Eye (tissue), 1 donor: ENCODE data around the gene ABCB9.
"Not testable (repeated sequence)": the region's sequence is repeated elsewhere in the genome, so short reads cannot be mapped to it uniquely, and the experiment has no call there.

Source experiments
- DNase-seq: peaks from one replicate; pipeline ENCODE4 v3.0.0-alpha.2; 2015

The ABCB9 gene

DNA sequence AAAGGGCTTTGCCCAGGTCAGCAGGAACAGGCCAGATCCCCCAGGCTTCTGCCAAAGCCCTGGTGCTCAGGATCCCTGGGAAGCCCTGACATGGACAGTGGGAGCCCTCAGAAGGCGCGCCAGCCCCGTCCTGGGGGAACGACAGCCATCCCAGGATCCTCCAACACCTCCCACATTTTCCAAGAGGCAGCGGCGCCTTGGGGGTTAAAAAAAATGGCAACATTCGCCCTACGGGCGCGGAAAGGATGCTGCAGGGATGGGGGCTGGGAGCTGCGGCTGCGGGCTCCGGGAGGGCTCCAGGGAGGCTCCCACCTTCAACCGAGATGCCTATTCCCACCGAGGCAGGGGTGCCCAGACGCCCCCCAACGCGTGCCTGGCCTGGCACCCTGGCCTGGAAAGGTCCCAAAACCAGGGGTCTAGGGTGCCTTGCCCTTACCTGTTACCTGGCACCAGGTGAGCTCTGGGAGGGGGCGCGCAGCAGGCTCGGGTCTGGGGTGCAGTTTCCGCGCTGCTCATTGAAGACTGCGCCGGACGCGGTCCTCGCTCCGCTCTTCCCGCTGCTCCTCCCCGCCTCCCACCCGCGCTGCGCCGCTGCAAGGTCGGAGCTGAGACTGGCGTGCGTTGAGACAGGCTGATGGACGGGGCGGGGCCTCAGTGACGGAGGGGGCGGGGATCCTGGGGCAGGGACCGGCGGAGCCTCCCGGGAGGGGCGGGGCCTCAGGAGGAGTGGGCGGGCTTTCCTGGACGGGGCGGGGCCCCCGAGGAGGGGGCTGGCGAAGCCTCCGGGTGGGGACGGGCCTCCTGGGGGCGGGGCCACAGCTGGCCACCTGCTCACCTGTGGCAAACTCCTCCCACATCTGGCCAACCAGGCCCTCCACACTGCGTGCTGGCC, at the start of gene ABCB9:
TSS of gene ABCB9 (minus strand) at position 613 of the 892 bp plus-strand sequence. CDS start 6,228 bp downstream, outside the sequence.
- DNase-seq: peak; percentile 94

DNA sequence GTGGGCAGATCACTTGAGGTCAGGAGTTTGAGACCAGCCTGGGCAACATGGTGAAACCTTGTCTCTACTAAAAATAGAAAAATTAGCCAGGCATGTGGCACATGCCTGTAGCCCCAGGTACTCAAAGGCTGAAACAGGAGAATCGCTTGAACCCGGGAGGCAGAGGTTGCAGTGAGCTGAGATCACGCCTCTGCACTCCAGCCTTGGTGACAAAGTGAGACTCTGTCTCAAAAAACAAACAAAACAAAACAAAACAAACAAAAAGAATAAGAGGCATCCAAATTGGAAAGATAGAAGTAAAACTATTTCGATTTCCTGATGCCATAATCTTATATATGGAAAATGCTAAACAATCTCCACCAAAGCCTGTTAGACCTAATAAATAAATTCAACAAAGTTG, 48.2 kb upstream of the ABCB9 start:
- not testable (repeated sequence) for DNase-seq

DNA sequence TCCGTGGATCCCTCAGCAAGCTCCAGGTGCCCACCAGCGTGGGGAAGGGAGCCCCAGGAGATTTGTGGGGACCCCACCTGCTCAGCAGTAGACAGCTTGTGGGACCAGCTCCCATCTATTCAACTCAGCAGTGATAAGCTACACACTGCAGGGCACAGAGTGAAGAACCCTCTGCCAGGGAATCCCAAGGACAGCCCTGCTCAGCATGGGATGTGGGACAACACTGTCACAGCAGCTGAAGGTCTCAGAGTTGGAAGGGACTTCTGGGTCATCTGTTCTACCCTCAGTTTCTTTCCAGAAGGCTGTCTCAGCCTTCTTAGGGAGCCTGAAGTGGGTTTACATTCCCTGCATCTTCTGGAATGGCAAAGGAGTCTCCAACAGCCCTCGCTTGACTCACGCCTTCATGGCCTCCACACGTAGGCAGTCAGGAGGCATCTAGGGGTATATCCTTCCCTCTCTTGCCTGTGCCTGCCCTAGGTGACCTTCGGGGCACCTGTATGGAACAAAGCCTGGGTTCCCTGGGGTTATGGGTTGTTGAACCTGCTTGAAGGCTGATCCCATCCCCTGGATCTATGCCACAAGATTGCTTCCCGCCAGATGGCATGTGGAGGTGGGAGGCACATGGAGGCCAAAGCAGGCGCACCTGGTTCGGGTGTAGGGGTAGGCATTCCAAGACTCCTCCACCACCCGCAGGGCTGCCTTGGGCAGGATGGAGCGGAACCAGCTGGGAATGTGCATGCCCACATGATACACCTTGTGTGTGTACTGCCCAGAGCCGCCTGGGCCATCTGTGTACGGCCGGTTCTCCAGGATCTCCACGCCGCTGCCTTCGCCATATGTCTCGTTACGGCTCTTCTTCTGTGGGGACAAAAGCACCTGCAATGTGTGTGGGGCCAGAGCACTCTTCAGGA, 47.2 kb upstream of the ABCB9 start:
- DNase-seq: no peak

DNA sequence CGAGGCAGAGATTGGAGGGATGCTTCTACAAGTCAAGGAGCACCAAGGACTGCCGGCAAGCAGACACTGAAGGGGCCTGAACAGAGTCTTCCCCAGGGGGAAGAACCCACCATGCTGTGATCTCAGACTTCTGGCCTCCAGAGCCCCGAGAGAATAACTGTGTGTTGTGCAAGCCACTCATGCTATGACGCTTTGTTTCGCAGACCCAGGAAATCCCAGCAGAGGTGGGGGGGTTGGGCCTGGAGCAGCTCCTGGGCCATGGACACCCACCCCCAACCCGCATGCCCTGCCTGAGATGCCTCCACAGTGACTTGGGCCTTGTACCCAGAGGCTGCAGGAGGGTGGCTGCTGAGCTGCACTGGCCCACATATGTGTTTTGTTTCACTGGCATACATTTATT, 45.4 kb upstream of the ABCB9 start:
- no peak for DNase-seq

DNA sequence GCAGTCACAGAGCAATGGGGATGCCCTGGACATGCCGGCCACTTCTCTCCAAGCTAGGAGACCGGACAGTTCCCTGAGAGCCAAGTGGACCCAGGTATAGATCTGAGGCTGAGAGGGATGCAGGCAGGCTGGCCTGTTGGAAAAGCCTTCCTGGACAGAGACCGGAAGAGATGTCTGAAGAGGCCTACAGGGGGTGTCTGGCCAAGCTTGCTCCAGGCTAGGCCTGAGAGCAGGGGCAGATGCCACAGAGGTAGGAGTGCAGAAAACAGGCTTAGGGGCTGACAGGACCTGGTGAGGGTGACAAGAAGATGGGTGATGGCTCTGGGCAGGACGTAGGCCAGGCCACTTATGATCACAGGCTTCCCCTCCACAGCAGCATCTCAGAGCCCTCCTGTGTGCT, 44.4 kb upstream of the ABCB9 start:
- DNase-seq: no peak

DNA sequence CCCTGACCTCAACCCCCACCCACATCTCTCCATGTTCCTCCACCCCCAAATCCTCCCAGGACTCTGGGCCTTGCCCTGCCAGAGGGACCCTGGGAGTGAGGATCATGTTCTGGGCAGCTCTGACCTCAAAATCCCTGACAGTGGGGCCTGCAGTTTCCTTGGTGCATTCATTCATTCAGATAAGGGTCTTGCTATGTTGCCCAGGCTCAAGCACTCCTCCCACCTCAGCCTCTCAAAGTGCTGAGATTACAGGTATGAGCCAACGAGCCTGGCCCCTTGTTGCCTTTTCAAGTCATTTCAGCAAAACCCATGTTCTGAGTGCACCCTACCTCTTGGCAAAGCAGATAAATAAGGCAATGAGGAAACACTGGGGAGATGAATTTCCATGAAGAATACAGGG, 43.8 kb upstream of the ABCB9 start:
- no peak for DNase-seq

DNA sequence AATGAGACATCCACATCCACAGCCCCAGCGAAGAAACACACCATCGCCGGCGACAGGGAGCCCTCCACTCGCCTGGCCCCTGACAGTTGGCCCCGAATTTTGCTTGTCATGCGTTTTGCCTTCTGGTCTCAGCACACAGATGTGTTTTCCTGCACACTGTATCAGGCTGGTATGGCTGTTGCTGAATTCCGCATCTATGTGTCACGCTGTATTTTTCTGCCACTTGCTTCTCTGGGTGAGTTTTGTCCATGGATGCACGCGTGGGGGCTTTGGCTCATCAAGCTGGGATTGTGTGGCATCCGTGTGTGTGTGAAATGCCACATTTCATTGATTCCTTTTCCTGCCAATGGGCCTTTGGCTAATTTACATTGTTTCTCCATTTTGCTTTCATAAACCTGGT, 40.7 kb upstream of the ABCB9 start:
- no peak for DNase-seq

DNA sequence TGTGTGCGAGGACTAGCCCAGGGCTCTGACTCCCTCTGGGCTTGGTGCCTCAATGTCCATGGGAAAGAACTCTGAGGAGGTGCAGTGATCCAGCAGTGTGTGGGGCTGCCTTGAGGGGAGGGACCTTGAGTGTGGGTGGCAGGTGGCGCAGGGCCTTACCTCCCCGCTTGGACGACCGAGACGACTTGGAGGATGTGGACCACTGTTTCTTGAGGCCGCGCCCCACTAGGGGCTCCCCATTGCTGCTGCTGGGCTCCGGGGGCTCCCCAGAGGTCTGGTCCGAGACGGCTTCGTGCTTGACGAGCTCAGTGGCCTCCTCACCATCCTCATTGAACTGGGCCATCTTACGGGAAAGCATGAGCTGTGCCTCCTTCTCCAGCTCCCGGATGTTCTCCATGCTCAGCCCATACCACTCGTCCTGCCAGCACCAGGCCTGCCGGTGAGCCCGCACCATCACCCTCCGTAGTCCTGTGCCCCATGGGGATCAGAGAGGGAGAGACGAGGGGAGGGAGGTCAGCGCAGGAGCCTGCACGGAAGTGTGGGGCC, 38.9 kb upstream of the ABCB9 start:
- no peak for DNase-seq

DNA sequence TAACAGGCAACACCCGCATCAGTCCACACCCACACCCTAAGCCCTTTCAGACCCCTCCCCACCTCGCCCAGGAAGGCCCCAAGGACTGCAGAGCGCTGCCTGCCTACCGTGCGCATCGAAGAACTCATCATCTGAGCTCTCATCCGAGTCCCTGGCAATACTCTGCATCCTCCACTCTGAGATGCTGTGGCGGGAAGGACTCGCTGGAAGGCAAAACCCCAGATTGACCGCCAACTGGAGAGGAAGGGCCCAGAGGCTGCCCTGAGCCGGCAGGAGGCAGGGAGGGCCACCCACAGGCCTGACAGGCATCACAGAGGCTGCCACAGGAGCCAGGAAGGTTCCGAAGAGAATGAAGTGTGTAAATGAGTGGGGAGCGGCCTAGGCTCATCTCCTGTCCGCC, 38.0 kb upstream of the ABCB9 start:
- DNase-seq: no peak

DNA sequence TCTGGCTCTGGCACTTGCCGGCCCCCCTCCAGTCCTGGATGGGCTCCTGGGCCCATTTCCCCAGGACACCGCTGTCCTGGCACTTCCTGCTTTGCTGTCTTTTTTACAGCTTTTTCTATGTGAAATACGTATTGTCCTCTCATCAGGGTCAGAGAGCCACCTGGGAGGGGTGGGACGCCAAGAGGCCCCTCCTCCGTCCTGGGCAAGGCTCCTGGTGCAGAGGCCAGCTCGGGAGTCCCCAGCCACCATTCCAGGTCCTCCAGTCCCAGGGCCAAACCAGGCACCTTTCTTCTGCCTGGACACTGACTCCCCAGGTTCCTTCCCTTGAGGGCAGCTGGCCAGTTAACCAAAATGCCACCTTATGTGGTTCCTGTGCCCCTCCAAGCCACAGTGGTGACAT, 37.0 kb upstream of the ABCB9 start:
- no peak for DNase-seq

DNA sequence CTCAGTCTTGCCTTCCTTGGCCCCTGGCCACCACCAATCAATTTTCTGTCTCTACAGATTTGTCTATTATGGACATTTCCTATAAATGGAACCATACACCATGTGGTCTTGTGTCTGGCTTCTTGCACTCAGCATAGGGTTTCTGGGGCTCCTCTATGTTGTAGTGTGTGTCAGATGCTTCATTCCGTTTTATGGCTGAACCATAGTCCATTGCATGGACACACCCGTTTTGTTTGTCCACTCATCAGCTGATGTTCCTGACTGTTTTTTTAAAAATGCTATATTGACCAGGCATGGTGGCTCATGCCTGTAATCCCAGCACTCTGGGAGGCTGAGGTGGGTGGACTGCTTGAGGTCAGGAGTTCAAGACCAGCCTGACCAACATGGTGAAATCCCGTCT, 35.2 kb upstream of the ABCB9 start:
- no peak for DNase-seq

DNA sequence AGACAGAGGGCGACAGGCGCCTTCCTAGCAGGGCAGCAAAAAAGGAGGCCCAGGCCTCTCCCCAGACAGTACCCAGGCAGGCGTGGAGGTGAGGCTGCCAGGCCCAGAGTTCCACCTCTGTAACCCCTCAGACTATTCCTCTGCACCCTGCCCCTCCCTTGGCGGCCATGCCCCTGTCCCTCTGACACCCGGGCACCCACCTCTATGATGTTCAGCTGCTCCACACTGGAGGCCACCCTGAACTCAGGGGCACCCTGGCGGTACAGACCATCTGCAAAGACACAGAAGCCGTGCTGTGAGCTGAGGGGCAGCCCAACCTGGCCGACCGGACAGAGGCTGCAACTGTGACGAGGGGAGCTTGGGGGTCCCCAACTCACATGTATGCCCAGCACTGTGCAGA, 34.3 kb upstream of the ABCB9 start:
- no peak for DNase-seq

DNA sequence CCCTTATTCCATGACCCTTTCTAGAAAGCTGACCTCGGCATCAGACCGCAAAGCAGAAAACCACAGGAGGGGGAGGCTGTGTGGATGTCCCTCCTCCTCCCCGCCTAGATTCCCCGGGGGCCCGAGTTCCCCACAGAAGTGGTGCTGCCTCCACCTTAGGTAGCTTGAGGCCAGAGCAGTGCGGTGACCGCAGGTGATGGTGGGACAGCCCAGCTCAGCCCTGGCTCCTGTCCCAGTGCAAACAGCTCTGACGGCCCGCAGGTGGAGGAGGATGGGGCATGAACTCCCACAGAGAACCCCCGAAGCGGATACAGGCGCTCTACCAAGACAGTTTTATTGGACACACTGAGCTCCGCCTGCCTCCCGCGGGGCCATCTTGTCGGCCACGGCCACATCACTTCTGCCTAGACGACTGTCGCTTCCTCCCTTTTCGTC, 33.7 kb upstream of the ABCB9 start:
- peak; percentile 10 for DNase-seq

DNA sequence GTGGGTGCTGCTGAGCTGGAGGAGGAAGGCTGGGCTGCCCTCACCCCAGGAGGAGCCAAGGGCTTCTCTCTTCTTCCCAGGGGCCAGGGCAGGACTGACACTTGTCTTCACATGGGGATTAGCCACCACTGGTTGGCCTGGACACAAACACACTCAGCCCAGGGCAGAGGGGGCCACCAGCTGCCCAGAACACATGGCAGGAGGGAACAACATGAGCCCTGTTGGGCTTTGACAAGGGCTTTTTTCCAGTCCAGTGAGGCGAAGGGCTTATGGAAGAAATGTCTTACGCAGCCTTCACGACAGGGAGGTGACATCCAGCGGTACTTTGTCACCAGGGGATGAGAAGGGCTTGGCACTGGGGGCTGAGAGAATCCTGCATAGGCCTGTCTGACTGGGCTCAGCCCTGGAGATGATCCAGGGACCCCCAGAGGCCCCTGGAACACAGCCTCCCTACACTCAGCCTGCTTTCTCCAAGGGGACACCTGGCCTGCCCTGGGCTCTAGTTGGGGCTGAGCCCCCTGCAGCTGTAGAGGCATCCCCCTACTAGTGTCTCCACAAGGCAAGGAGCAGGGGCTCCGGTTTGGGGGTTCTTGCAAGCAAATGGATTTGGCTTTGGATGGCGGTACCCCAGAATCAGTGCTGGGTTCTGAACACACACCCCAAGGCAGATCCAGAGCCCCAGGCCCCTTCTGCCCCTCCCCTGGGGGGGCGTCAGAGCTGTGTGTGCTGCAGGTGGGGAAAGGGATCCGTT, 33.1 kb upstream of the ABCB9 start:
- DNase-seq: peak; percentile 47

DNA sequence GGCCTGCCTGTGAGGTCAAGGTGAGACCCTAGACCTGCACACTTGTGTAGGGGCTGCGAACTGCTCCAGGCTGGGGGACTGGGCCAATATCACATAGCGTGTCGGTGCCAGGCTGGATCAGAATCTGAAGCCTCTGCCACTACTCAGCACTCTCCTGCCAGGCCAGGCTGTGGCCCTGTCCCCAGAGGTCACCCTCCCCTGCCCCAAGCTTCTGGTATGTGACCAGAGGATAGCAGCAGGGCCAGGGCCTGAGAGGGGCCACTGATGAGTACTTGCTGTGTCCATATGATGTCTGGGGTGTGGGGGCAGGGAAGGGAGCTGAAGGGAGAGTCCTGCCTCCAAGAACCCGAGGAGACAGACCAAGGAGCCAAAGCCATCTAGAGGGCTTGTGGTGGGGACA, 32.1 kb upstream of the ABCB9 start:
- DNase-seq: no peak

DNA sequence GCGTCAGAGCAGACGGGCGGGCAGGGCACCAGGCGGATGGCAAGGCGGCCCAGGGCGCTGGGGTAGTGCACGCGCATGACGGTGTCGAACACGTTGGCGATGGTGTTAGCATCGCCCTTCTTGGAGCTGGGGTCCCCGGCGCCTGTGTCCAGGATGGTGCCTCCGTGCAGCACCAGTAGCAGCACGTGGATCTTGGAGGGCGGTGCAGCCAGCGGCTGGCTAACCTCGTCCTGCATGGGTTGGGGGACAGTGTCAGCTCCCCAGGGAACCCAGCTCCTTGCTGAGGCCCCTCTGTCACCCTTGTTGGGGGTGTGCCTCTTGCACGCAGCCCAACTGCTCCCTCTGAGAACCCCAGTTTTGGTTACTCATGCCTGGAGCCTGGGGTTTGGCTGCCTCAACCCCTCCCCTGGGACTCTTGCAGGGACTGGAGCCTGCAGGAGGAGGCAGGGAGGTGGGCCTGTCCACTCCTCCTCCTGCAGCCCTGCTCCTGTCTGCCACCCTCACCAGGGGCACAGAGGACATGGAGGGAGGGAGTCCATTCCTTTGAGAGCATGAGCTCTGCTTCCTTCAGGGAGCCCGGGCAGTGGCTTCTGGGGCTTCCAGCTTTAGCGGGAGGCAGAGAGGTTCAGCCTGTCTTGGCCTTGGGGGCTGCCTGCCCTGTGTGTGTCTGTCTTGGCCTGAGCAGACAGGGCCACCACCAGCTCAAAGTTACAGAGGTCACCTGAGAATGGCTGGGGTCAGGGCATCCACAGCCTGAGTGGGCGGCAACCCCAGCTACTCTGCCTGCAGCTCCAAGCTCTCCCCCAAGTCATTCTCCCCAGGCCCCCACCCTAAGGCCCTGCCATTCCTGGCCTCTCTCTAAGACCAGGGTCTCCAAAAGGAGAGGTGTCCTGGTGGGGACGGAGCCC, 31.3 kb upstream of the ABCB9 start:
- DNase-seq: no peak

DNA sequence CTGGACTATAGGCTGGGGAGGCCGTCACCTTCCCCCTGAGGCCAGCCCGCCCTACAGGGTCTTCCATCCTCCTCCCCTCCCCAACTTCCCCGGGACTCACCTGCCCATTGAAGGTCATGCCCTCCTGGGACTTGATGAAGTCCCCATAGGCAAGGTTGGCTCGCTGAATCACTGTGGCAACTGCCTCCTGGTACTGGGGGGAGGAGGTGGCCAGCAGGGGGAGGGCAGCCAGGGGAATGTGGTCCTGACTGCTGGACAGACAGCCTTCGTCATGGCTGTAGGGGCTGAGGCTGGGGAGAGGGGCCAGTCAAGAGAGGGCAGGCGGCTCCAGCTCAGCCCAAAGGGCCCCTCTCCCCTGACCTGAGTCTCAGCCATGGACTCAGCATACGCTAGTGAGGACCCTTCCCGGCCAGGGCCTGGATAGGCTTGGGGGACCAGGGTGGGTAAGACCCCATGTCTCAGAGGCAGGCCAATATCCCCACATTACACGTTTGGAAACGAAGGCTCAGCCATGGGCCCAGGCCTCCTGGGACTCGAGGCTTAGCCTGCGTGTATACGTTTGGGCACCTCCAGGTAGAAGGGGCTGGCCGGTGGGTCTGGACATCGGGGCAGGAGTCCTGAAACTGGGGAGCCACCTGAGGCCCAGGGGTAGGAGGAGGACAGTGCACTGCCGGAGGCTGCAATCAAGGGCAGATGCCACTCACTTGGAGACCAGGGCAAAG, 30.5 kb upstream of the ABCB9 start:
- DNase-seq: no peak

DNA sequence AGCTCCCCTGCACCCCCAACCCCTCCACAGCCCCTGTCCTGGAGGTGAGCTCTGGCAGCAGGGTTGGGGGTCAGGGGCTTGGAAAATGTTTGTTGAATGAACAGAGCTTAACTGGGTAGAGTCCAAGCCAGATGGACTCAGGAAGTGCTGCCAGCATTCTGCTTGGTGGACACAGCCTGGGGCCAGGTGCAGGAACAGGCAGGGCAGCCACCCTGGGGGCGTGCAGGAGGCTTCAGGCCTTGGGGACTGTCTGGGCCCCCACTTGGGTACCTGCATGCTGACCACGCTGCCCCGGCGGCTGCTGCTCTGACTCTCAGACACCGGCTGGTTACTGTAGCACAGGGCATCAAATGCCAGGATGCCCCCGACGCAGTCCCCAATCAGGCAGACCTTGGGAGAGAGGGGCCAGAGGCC, 29.9 kb upstream of the ABCB9 start:
- DNase-seq: no peak

DNA sequence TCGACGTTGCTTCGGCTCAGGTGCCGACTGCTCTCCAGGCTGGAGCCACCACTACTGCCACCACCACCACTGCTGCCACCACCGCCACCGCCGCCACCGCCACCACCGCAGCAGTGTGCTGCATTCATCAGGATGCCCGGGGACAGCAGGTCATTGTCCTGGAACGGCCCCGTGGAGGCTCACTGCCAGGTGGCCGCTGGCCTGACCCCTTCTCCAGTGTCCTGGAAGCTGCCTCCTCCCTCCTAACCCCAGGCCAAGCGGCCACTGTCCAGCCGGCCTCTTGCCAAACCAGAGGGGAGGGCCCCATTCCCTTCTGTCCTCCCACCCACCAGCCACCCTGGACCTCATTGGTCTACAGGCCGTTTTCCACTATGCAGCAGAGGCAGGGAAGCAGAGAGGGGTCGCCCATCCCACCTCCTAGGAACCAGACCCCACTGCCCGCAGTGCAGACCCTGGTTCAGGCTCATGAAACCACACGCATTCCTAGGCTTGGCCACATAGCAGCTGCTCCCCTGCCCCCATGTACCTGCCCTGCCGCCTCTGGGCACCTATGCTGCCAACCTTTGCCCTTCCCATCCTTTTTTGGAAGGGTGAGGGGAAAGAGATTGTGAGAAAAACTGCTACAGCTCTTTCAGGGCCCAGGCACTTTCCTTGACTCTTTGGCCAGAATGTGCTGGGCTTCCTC, 29.4 kb upstream of the ABCB9 start:
- DNase-seq: no peak

DNA sequence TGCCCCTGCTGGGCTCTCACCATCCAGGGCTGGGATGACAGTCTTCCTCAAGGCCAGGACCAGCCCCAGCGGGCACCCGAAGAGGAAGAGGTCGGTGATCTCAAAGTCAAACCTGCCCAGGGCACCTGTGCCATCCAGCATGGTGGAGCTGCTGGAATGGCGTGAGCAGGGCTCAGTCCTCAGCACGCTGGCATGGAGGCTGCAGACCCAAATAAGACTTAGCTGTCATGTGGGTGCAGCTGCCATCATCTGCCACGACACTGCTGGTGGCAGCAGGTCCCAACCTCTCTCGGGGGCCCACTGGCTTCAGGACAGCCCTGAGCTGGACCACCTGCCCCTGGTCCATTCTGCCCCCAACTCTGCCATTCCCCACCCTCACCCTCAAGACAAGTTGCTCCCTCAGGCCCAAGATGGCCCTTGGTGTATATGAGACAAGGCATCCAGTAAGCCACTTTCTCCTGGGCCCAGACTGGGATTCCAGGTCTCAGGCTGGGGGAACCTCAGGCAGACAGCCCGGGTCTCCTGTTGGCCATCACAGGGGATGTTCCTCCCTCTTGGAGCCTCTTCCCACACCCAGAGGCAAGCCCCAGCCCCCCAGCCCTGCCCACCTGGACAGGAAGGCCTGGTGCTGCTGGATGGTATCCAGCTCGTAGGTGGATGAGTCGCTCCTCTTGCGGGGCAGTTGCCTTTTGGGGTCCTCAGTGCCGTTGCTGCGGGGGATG, 28.7 kb upstream of the ABCB9 start:
- no peak for DNase-seq
